ENCODE data around the gene KCTD11.

KCTD11 gene

GRCh38 chr17:7380855-7381683, 29.1 kb downstream of the KCTD11 start, which contains the start of gene TNK1:
Gene TNK1, plus strand, starts transcription at chr17:7381089. Its CDS starts 1,838 bp downstream, at chr17:7382927.
- DNase-seq: no peak

- no peak for DNase-seq
Observed at GRCh38 chr17:7382901-7383300, 30.9 kb downstream of the KCTD11 start.

GRCh38 chr17:7383371-7383741, 31.4 kb downstream of the KCTD11 start:
- DNase-seq: no peak

GRCh38 chr17:7383742-7384488, 32.0 kb downstream of the KCTD11 start:
- DNase-seq: peak; percentile 81

GRCh38 chr17:7384489-7385081, 32.6 kb downstream of the KCTD11 start:
- DNase-seq: no peak

GRCh38 chr17:7388856-7389255, 36.9 kb downstream of the KCTD11 start:
- DNase-seq: no peak

GRCh38 chr17:7389924-7390910, 38.3 kb downstream of the KCTD11 start:
- DNase-seq: no peak

GRCh38 chr17:7391307-7391706, 39.3 kb downstream of the KCTD11 start:
- DNase-seq: no peak

- no peak for DNase-seq
Observed at GRCh38 chr17:7392696-7393612, 41.0 kb downstream of the KCTD11 start.

- DNase-seq: peak; percentile 79
Observed at GRCh38 chr17:7393613-7394451, 41.9 kb downstream of the KCTD11 start.

GRCh38 chr17:7394452-7395191, 42.7 kb downstream of the KCTD11 start, which contains the start of gene PLSCR3:
Gene PLSCR3, minus strand, starts transcription at chr17:7394525. Its CDS starts 415 bp downstream, at chr17:7394110.
- DNase-seq: peak; percentile 81

GRCh38 chr17:7396147-7396546, 44.2 kb downstream of the KCTD11 start:
- DNase-seq: no peak

- no peak for DNase-seq
Observed at GRCh38 chr17:7398612-7399011, 46.6 kb downstream of the KCTD11 start.

GRCh38 chr17:7403043-7403726, 51.2 kb downstream of the KCTD11 start:
- no peak for DNase-seq

- no peak for DNase-seq
Observed at GRCh38 chr17:7403727-7403976, 51.7 kb downstream of the KCTD11 start.

GRCh38 chr17:7403977-7404736, 52.2 kb downstream of the KCTD11 start, which contains the start of gene TMEM256:
Gene TMEM256, minus strand, starts transcription at chr17:7404097. Its CDS starts 13 bp downstream, at chr17:7404084.
- DNase-seq: peak; percentile 97

Data from CD4-positive, alpha-beta T cell treated with Interleukin-15 for 1 hour (primary cell).